ENCODE results near the gene SLC39A11.

The SLC39A11 gene

GRCh38 chr17:73039282-73039681 lies 53.2 kb downstream of the SLC39A11 start:
- DNase-seq = no peak

- no peak for DNase-seq
Observed at GRCh38 chr17:73031472-73031871, 61.0 kb downstream of the SLC39A11 start.

- no peak for DNase-seq
Observed at GRCh38 chr17:73030995-73031394, 61.5 kb downstream of the SLC39A11 start.

GRCh38 chr17:73030501-73030921 lies 62.0 kb downstream of the SLC39A11 start:
- DNase-seq = no peak

- no peak for DNase-seq
Observed at GRCh38 chr17:73029991-73030390, 62.5 kb downstream of the SLC39A11 start.

GRCh38 chr17:73029021-73029420 lies 63.5 kb downstream of the SLC39A11 start:
- DNase-seq = no peak

GRCh38 chr17:73028299-73028755 lies 64.2 kb downstream of the SLC39A11 start:
- no peak for DNase-seq

GRCh38 chr17:73027130-73027741 lies 65.3 kb downstream of the SLC39A11 start:
- no peak for DNase-seq

GRCh38 chr17:73025041-73025560 lies 67.4 kb downstream of the SLC39A11 start:
- no peak for DNase-seq

- DNase-seq = no peak
Observed at GRCh38 chr17:73023759-73024158, 68.7 kb downstream of the SLC39A11 start.

- DNase-seq = no peak
Observed at GRCh38 chr17:73022694-73023093, 69.8 kb downstream of the SLC39A11 start.

- DNase-seq = no peak
Observed at GRCh38 chr17:73021771-73022170, 70.7 kb downstream of the SLC39A11 start.

- no peak for DNase-seq
Observed at GRCh38 chr17:73020110-73020509, 72.4 kb downstream of the SLC39A11 start.

- DNase-seq = no peak
Observed at GRCh38 chr17:73018599-73018998, 73.9 kb downstream of the SLC39A11 start.

- DNase-seq = no peak
Observed at GRCh38 chr17:73017658-73018057, 74.8 kb downstream of the SLC39A11 start.

GRCh38 chr17:73015722-73016276 lies 76.7 kb downstream of the SLC39A11 start:
- no peak for DNase-seq

GRCh38 chr17:73013816-73014663 lies 78.4 kb downstream of the SLC39A11 start:
- DNase-seq = no peak

- no peak for DNase-seq
Observed at GRCh38 chr17:73013301-73013700, 79.2 kb downstream of the SLC39A11 start.

GRCh38 chr17:73011016-73011486 lies 81.4 kb downstream of the SLC39A11 start:
- no peak for DNase-seq

- no peak for DNase-seq
Observed at GRCh38 chr17:73010414-73010813, 82.1 kb downstream of the SLC39A11 start.

- no peak for DNase-seq
Observed at GRCh38 chr17:73007407-73007806, 85.1 kb downstream of the SLC39A11 start.

- no peak for DNase-seq
Observed at GRCh38 chr17:73005360-73005759, 87.1 kb downstream of the SLC39A11 start.

GRCh38 chr17:73003487-73003886 lies 89.0 kb downstream of the SLC39A11 start:
- no peak for DNase-seq

GRCh38 chr17:73000832-73001231 lies 91.7 kb downstream of the SLC39A11 start:
- no peak for DNase-seq
